HCT116 (cell line): ENCODE measurements around the gene USP53. TPM values are rescaled to one million over a fixed set of nuclear protein-coding genes. Genes with fewer than 3 reads are reported as not detected.
A peak's percentile ranks its signal among the peaks of the same experiment; 100 is the strongest.

ENCODE experiments used
- ATAC-seq: fragments of 200-7000 bp; cut with Tn5 transposase; 2 replicates; pipeline ENCODE4 v1.9.1; 2020; ENCODE audit warnings: mild to moderate bottlenecking, moderate library complexity
- BruUV-seq: library from RNA; stranded (reverse); fragments of 400-500 nt; replicated peaks from 2 replicates; lab custom pipeline; 2021; lab: Mats Ljungman, UMichigan
- CTCF ChIA-PET: fragments of 300-600 bp; sonication (Branson Sonifier 250); formaldehyde crosslinking; loops from one replicate; lab custom pipeline; 2021; ENCODE audit warnings: antibody characterized with exemption; lab: Charles Lee
- POLR2A ChIA-PET: fragments of 300-600, 350-600 bp; sonication (Branson Sonifier 250); formaldehyde crosslinking; loops from one replicate; lab custom pipeline; 2021; ENCODE audit warnings: antibody characterized with exemption; lab: Charles Lee
- RAD21 ChIA-PET, 2 experiments: fragments of 300-600 bp; sonication (Branson Sonifier 250); formaldehyde crosslinking; loops; one replicate each; lab custom pipeline; 2023; ENCODE audit warnings: low total read pairs in 2 of 2; ENCODE audit not compliant: uncharacterized antibody in 2 of 2, unreplicated experiment in 2 of 2, low non-redundant PET in 1 of 2; lab: Charles Lee
- DNase-seq: peaks from one replicate; pipeline ENCODE4 v3.0.0-alpha.2; 2010; ENCODE audit warnings: low read depth, low spot score
- H2AFZ ChIP-seq: fragments of 200-600 bp; shearing (Covaris generic), sonication (generic); 2 replicates; pipeline ENCODE4 v1.6.1; 2017; ENCODE audit warnings: low read depth, mixed run types, mixed read lengths, antibody characterized with exemption, low read length; ENCODE audit not compliant: poor library complexity, severe bottlenecking
- H3K27ac ChIP-seq: 2 replicates; pipeline ENCODE4 v1.5.1; 2012; ENCODE audit warnings: low read depth, low read length
- H3K27me3 ChIP-seq: fragments of 200-600 bp; sonication (generic); 2 replicates; pipeline ENCODE4 v1.6.1; 2016; ENCODE audit warnings: mixed run types, low read length, mixed read lengths; ENCODE audit not compliant: insufficient read depth
- H3K36me3 ChIP-seq, 2 experiments: fragments of 200-500 bp in 1 of 2; fragments of 200-600 bp in 1 of 2; sonication (Bioruptor generic) in 1 of 2; sonication (generic) in 1 of 2; 2 replicates each; pipeline versions ENCODE4 v1.5.1 to v1.6.1; 2014 to 2016; ENCODE audit warnings: low read length in 2 of 2, inconsistent platforms in 1 of 2, mixed read lengths in 1 of 2, mixed run types in 1 of 2; ENCODE audit not compliant: insufficient read depth in 2 of 2, control insufficient read depth in 1 of 2
- H3K4me1 ChIP-seq, 2 experiments: fragments of 200-600 bp in 1 of 2; sonication (generic) in 1 of 2; 2 replicates each; pipeline versions ENCODE4 v1.5.1 to v1.6.1; 2012 to 2017; ENCODE audit warnings: low read length in 2 of 2, inconsistent platforms in 1 of 2, mild to moderate bottlenecking in 1 of 2, mixed read lengths in 1 of 2, mixed run types in 1 of 2, moderate library complexity in 1 of 2; ENCODE audit not compliant: insufficient read depth in 2 of 2, control insufficient read depth in 1 of 2
- H3K4me2 ChIP-seq: fragments of 200-600 bp; sonication (generic); 2 replicates; pipeline ENCODE4 v1.6.1; 2017; ENCODE audit warnings: mixed run types, low read length, mixed read lengths
- H3K4me3 ChIP-seq, 2 experiments: fragments of 200-600 bp in 1 of 2; sonication (generic) in 1 of 2; replicated peaks in 1 of 2; 2 replicates each; pipeline ENCODE4 v1.5.1; 2011 to 2016; ENCODE audit warnings: low read length in 2 of 2, control low read depth in 1 of 2, low read depth in 1 of 2, mild to moderate bottlenecking in 1 of 2, mixed read lengths in 1 of 2, mixed run types in 1 of 2
- H3K79me2 ChIP-seq: fragments of 200-600 bp; sonication (generic); 2 replicates; pipeline ENCODE4 v1.6.1; 2017; ENCODE audit warnings: mild to moderate bottlenecking, mixed run types, low read length, moderate library complexity, mixed read lengths; ENCODE audit not compliant: insufficient read depth
- H3K9ac ChIP-seq: fragments of 200-600 bp; sonication (generic); 2 replicates; pipeline ENCODE4 v1.6.1; 2016; ENCODE audit warnings: low read length, mixed read lengths
- H3K9me2 ChIP-seq: fragments of 200-600 bp; sonication (generic), shearing (Covaris generic); 2 replicates; pipeline ENCODE4 v1.6.1; 2017; ENCODE audit warnings: mixed run types, mild to moderate bottlenecking, moderate library complexity; ENCODE audit not compliant: insufficient read depth
- H3K9me3 ChIP-seq, 2 experiments: fragments of 200-500 bp in 1 of 2; fragments of 200-600 bp in 1 of 2; sonication (Bioruptor generic) in 1 of 2; sonication (generic) in 1 of 2; 2 replicates each; pipeline ENCODE4 v1.6.1; 2014 to 2017; ENCODE audit warnings: low read length in 2 of 2, mixed read lengths in 2 of 2, inconsistent platforms in 1 of 2, low read depth in 1 of 2, mild to moderate bottlenecking in 1 of 2, mixed run types in 1 of 2, moderate library complexity in 1 of 2; ENCODE audit not compliant: control insufficient read depth in 1 of 2, insufficient read depth in 1 of 2
- H4K20me1 ChIP-seq: fragments of 200-600 bp; sonication (generic), shearing (Covaris generic); 2 replicates; pipeline ENCODE4 v1.6.1; 2017; ENCODE audit warnings: mixed run types, mild to moderate bottlenecking, moderate library complexity; ENCODE audit not compliant: insufficient read depth
- CBX3 ChIP-seq: IDR thresholded peaks from 2 replicates; pipeline ENCODE4 v1.6.1; 2012; ENCODE audit warnings: low read depth
- ELF1 ChIP-seq: IDR thresholded peaks from 2 replicates; pipeline ENCODE4 v1.6.1; 2012; ENCODE audit warnings: low read depth, borderline replicate concordance
- EZH2 ChIP-seq: fragments of 200-600 bp; sonication (generic); IDR thresholded peaks from 2 replicates; pipeline ENCODE4 v1.6.1; 2017; ENCODE audit warnings: antibody characterized with exemption, mixed run types
- FOSL1 ChIP-seq: IDR thresholded peaks from 2 replicates; pipeline ENCODE4 v1.6.1; 2012; ENCODE audit warnings: low read depth
- POLR2A ChIP-seq: IDR thresholded peaks from 2 replicates; pipeline ENCODE4 v1.7.0; 2011; ENCODE audit warnings: borderline replicate concordance; ENCODE audit not compliant: insufficient read depth, insufficient read length; ENCODE audit errors: extremely low read depth
- RAD21 ChIP-seq: IDR thresholded peaks from 2 replicates; pipeline ENCODE4 v1.6.1; 2012; ENCODE audit warnings: low read depth, mild to moderate bottlenecking
- SP1 ChIP-seq: IDR thresholded peaks from 2 replicates; pipeline ENCODE4 v1.6.1; 2012; ENCODE audit warnings: low read depth
- YY1 ChIP-seq: IDR thresholded peaks from 2 replicates; pipeline ENCODE4 v1.6.1; 2011; ENCODE audit warnings: low read length, low read depth, moderate library complexity, mild to moderate bottlenecking; ENCODE audit not compliant: insufficient replicate concordance; ENCODE audit errors: extremely low read depth
- intact Hi-C: fragments of 100-400 bp; cut with micrococcal nuclease; formaldehyde crosslinking; loops from 2 replicates; pipeline ENCODE4 v1.10.0; 2022
- total RNA-seq: library from RNA; stranded (reverse); gene quantifications from one replicate; pipeline ENCODE4 v1.2.1, GENCODE V29; 2021; ENCODE audit not compliant: unreplicated experiment
- TF ChIP-seq, protein P1 (sequence below): IDR thresholded peaks from 2 replicates; pipeline ENCODE4 v1.6.1; 2012; ENCODE audit warnings: low read depth
- TF ChIP-seq, protein P2 (sequence below), 3 experiments: fragments of 200-600 bp in 1 of 3; sonication (generic) in 1 of 3; IDR thresholded peaks in 2 of 3; conservative IDR thresholded peaks in 1 of 3; 2 replicates each; pipeline ENCODE4 v1.5.1; 2012 to 2017; ENCODE audit warnings: low read depth in 2 of 3, low read length in 2 of 3, antibody characterized with exemption in 1 of 3, borderline replicate concordance in 1 of 3, control low read depth in 1 of 3, mild to moderate bottlenecking in 1 of 3, mixed read lengths in 1 of 3, mixed run types in 1 of 3, moderate library complexity in 1 of 3; ENCODE audit not compliant: insufficient read depth in 1 of 3

Gene USP53
- total RNA-seq, 1 experiment from 2014 or later: 22.0 TPM

DNA sequence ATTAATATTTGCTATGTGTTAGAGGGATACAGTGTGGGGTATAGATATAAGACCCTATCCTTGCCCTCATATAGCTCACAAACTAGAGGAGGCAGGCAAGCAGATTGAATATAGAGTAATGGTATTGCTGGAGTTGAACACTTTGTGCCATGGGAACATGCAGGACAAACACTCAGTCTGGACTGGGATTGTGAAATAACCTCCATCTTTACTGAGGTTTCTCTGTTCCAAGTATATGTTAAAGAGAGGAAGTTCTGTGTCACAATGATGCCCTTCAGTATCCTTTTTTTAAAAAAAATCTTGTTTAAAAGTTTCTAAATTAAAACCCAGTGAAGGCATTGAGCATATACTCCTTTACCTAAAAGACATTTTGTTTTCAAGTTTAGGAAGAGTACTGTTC is 100.7 kb downstream of the USP53 start (continued):
- TF ChIP-seq, protein P1, sequence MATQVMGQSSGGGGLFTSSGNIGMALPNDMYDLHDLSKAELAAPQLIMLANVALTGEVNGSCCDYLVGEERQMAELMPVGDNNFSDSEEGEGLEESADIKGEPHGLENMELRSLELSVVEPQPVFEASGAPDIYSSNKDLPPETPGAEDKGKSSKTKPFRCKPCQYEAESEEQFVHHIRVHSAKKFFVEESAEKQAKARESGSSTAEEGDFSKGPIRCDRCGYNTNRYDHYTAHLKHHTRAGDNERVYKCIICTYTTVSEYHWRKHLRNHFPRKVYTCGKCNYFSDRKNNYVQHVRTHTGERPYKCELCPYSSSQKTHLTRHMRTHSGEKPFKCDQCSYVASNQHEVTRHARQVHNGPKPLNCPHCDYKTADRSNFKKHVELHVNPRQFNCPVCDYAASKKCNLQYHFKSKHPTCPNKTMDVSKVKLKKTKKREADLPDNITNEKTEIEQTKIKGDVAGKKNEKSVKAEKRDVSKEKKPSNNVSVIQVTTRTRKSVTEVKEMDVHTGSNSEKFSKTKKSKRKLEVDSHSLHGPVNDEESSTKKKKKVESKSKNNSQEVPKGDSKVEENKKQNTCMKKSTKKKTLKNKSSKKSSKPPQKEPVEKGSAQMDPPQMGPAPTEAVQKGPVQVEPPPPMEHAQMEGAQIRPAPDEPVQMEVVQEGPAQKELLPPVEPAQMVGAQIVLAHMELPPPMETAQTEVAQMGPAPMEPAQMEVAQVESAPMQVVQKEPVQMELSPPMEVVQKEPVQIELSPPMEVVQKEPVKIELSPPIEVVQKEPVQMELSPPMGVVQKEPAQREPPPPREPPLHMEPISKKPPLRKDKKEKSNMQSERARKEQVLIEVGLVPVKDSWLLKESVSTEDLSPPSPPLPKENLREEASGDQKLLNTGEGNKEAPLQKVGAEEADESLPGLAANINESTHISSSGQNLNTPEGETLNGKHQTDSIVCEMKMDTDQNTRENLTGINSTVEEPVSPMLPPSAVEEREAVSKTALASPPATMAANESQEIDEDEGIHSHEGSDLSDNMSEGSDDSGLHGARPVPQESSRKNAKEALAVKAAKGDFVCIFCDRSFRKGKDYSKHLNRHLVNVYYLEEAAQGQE: no peak
- TF ChIP-seq EZH2 (no peak), RAD21 (no peak), FOSL1 (no peak), SP1 (no peak), YY1 (no peak), POLR2A (no peak)

DNA sequence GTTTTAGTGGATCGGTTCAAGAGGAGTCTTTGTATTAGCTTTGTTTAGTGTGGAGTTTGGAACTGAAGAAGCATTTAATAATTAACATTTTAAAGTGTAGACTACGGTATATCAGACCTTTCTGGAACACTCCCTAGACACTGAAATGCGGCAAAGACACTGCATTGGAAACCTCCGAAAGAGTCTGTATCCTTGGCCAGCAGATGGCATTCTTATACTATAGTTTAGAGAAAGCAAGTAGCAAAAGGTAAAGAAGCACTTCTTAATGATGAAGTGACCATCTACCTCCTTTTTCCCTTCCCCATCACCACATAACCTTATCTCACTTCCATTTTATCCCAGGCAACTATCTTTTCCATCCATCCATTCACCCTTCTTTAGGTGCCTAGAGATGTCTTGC is 101.8 kb downstream of the USP53 start:
- H3K4me2 ChIP-seq: no peak overlapping the region
- TF ChIP-seq ELF1 (no peak), RAD21 (peak; percentile 70), CBX3 (no peak)
- TF ChIP-seq, protein P2, sequence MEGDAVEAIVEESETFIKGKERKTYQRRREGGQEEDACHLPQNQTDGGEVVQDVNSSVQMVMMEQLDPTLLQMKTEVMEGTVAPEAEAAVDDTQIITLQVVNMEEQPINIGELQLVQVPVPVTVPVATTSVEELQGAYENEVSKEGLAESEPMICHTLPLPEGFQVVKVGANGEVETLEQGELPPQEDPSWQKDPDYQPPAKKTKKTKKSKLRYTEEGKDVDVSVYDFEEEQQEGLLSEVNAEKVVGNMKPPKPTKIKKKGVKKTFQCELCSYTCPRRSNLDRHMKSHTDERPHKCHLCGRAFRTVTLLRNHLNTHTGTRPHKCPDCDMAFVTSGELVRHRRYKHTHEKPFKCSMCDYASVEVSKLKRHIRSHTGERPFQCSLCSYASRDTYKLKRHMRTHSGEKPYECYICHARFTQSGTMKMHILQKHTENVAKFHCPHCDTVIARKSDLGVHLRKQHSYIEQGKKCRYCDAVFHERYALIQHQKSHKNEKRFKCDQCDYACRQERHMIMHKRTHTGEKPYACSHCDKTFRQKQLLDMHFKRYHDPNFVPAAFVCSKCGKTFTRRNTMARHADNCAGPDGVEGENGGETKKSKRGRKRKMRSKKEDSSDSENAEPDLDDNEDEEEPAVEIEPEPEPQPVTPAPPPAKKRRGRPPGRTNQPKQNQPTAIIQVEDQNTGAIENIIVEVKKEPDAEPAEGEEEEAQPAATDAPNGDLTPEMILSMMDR (IDR thresholded peaks at IDR 0.05 in 2 of 3, conservative IDR thresholded peaks at IDR 0.05 in 1 of 3; ENCODE audit: borderline replicate concordance in 1 of 3, insufficient read depth in 1 of 3, low read depth in 2 of 3, low read length in 2 of 3): peak; percentile 29 to 47 (median 42); a peak in 4 of 6 replicates
- H3K9me2 ChIP-seq: no peaks in the 10 kb centered on the region
- ChIA-PET POLR2A (no interaction called here), RAD21 (no interaction called here), CTCF (no interaction called here)
- H3K27ac ChIP-seq: no peak overlapping the region
- no peaks in the 10 kb centered on the region for H4K20me1 ChIP-seq
- H3K9ac ChIP-seq: no peak overlapping the region
- BruUV-seq: no TSS peak
- H3K36me3 ChIP-seq: no peaks in the 10 kb centered on the region
- intact Hi-C loops: loop anchor here (1.0 to 5.0 kb wide), 3 partner anchors 313 to 736 kb away; no protein-coding TSS in a partner anchor
- H3K4me3 ChIP-seq: no peak overlapping the region
- H3K4me1 ChIP-seq: no peaks in the 10 kb centered on the region
- DNase-seq (no peak), ATAC-seq (peak; percentile 75)
- no peaks in the 10 kb centered on the region for H3K79me2 ChIP-seq
- H2AFZ ChIP-seq: no peak overlapping the region
- H3K27me3 ChIP-seq: no peaks in the 10 kb centered on the region
- no peaks in the 10 kb centered on the region for H3K9me3 ChIP-seq
